ENCODE data around the gene COL11A2.

COL11A2 gene

GRCh38 chr6:33166811-33167210, 25.5 kb downstream of the COL11A2 start:
- Histone ChIP-seq H3K36me3 (no peaks in the 10 kb centered on the region), H3K9me3 (no peaks in the 10 kb centered on the region), H3K27me3 (no peaks in the 10 kb centered on the region), H3K4me3 (no peak overlapping the region), H3K27ac (no peak overlapping the region), H3K4me1 (peaks cover 0 to 4% (median 3%) of the 10 kb centered on the region in 4 donors)
- DNase-seq: no peak
- intact Hi-C loops (cut with DNase I; ENCODE audit: low total_unique reads): no loop called here
- TF ChIP-seq CTCF (IDR thresholded peaks at IDR 0.05): no peak

- H3K9me3 ChIP-seq: no peaks in the 10 kb centered on the region
- TF ChIP-seq CTCF (IDR thresholded peaks at IDR 0.05): no peak
- peaks cover 0 to 9% (median 7%) of the 10 kb centered on the region in 4 donors for H3K4me1 ChIP-seq
- no peak overlapping the region for H3K27ac ChIP-seq
- no peak for DNase-seq
- intact Hi-C loops (cut with DNase I; ENCODE audit: low total_unique reads): no loop called here
- H3K4me3 ChIP-seq: no peak overlapping the region
- no peaks in the 10 kb centered on the region for H3K36me3 ChIP-seq
- H3K27me3 ChIP-seq: no peaks in the 10 kb centered on the region
Measured at GRCh38 chr6:33166363-33166762, 25.9 kb downstream of the COL11A2 start.

- Histone ChIP-seq H3K27ac (no peak overlapping the region), H3K4me1 (peaks cover 0 to 15% (median 13%) of the 10 kb centered on the region in 4 donors), H3K4me3 (no peak overlapping the region), H3K36me3 (no peaks in the 10 kb centered on the region), H3K9me3 (no peaks in the 10 kb centered on the region), H3K27me3 (no peaks in the 10 kb centered on the region)
- intact Hi-C loops (cut with DNase I; ENCODE audit: low total_unique reads): no loop called here
- no peak for TF ChIP-seq CTCF (IDR thresholded peaks at IDR 0.05)
- DNase-seq: no peak
Measured at GRCh38 chr6:33165581-33166258, 26.5 kb downstream of the COL11A2 start.

GRCh38 chr6:33164665-33165373, 27.4 kb downstream of the COL11A2 start:
- Histone ChIP-seq H3K27ac (no peak overlapping the region), H3K27me3 (no peaks in the 10 kb centered on the region), H3K36me3 (no peaks in the 10 kb centered on the region), H3K4me1 (peaks cover 0 to 20% (median 14%) of the 10 kb centered on the region in 4 donors), H3K9me3 (no peaks in the 10 kb centered on the region), H3K4me3 (no peak overlapping the region)
- intact Hi-C loops (cut with DNase I; ENCODE audit: low total_unique reads): loop anchor here (5.0 kb wide), 2 partner anchors 32 to 82 kb away; no protein-coding TSS in a partner anchor
- no peak for TF ChIP-seq CTCF (IDR thresholded peaks at IDR 0.05)
- no peak for DNase-seq

- peaks cover 0 to 20% (median 14%) of the 10 kb centered on the region in 4 donors for H3K4me1 ChIP-seq
- intact Hi-C loops (cut with DNase I; ENCODE audit: low total_unique reads): loop anchor here (5.0 kb wide), 2 partner anchors 33 to 83 kb away; no protein-coding TSS in a partner anchor
- TF ChIP-seq CTCF (IDR thresholded peaks at IDR 0.05): no peak
- no peaks in the 10 kb centered on the region for H3K27me3 ChIP-seq
- H3K9me3 ChIP-seq: no peaks in the 10 kb centered on the region
- H3K27ac ChIP-seq: no peak overlapping the region
- no peak overlapping the region for H3K4me3 ChIP-seq
- DNase-seq: no peak
- H3K36me3 ChIP-seq: no peaks in the 10 kb centered on the region
Measured at GRCh38 chr6:33164176-33164575, 28.1 kb downstream of the COL11A2 start.

All from tibial artery (tissue), 4 donors.